ENCODE measurements around the gene GLRX.

DNA sequence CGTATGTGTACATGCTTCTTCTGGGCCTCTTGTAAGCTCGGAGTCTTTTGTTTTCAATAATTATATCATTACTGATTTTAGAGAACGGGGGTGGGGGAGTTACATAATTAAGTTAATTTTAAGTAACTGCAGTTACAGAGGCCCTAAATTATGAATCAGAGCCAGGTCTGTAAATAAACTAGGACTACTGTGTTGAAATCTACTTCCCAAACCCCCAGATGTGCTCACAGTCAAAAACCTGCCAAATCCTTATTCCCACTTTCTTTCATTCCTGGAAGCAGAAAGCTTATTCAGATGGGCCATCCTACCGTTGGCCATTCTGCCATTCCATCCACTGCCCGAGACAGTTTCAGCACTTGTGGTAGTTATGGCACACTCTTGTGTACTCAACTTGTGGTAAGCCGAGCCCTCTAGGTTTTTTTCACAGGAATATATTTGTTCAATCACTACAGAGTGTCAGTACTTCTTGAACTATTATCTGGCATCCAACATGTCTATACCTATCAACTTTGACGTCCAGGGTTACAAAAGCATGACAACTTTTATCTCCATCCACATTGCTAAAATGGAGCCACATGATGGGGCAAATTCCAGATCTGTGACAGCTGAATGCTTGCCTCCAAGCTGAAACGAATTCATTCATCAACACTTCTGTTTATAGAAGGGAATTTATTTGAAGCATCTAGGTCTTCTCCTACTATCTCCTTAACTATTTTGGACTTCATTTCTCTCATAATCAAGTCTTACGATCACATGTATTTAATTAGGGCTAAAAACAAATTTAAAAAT, 37.8 kb downstream of the GLRX start:
- TF ChIP-seq, protein P1, sequence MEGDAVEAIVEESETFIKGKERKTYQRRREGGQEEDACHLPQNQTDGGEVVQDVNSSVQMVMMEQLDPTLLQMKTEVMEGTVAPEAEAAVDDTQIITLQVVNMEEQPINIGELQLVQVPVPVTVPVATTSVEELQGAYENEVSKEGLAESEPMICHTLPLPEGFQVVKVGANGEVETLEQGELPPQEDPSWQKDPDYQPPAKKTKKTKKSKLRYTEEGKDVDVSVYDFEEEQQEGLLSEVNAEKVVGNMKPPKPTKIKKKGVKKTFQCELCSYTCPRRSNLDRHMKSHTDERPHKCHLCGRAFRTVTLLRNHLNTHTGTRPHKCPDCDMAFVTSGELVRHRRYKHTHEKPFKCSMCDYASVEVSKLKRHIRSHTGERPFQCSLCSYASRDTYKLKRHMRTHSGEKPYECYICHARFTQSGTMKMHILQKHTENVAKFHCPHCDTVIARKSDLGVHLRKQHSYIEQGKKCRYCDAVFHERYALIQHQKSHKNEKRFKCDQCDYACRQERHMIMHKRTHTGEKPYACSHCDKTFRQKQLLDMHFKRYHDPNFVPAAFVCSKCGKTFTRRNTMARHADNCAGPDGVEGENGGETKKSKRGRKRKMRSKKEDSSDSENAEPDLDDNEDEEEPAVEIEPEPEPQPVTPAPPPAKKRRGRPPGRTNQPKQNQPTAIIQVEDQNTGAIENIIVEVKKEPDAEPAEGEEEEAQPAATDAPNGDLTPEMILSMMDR (conservative IDR thresholded peaks at IDR 0.05; ENCODE audit: low read depth, low read length): no peak
- TF ChIP-seq EZH2 (IDR thresholded peaks at IDR 0.05; ENCODE audit: borderline replicate concordance, low read depth, low read length, poor library complexity, severe bottlenecking): no peak

Measured in A673 (cell line).